Measurements from ENCODE around the gene SUSD1.

Gene SUSD1

GRCh38 chr9:112174965-112175795, at the start of gene SUSD1:
Gene SUSD1 (minus strand): TSS chr9:112175297. CDS start chr9:112175235, 62 bp downstream.
- H3K36me3 ChIP-seq (ENCODE audit: insufficient read depth, low read length) = no peaks in the 10 kb centered on the region
- no peak for TF ChIP-seq POLR2AphosphoS5 (IDR thresholded peaks at IDR 0.05; ENCODE audit: borderline replicate concordance, low read depth, low read length)
- TF ChIP-seq FOXP2 (optimal IDR thresholded peaks at IDR 0.05; ENCODE audit: control extremely low read depth, extremely low read length, insufficient read depth) = no peak
- no peaks in the 10 kb centered on the region for H3K9me3 ChIP-seq (ENCODE audit: low read depth, low read length)
- DNase-seq (ENCODE audit: low read depth, low spot score) = no peak
- H3K4me3 ChIP-seq = peak within 1 kb of the TSS; percentile 86
- H3K9ac ChIP-seq (ENCODE audit: insufficient read length) = peak within 1 kb of the TSS; percentile 79
- H3K27ac ChIP-seq = peak within 1 kb of the TSS; percentile 8; the same call in 1 of the 2 replicates

- no peak for DNase-seq (ENCODE audit: low read depth, low spot score)
- peaks cover 23% of the 10 kb centered on the region for H3K36me3 ChIP-seq (ENCODE audit: insufficient read depth, low read length)
- H3K9me3 ChIP-seq (ENCODE audit: low read depth, low read length) = no peaks in the 10 kb centered on the region
- H3K9ac ChIP-seq (ENCODE audit: insufficient read length) = no peak overlapping the region
- no peak overlapping the region for H3K27ac ChIP-seq
- H3K4me3 ChIP-seq = no peak overlapping the region
- TF ChIP-seq POLR2AphosphoS5 (IDR thresholded peaks at IDR 0.05; ENCODE audit: borderline replicate concordance, low read depth, low read length) (no peak), EZH2 (IDR thresholded peaks at IDR 0.05) (no peak)
Measured at GRCh38 chr9:112224401-112225289, 49.5 kb upstream of the SUSD1 start.

GRCh38 chr9:112218908-112219307, 43.8 kb upstream of the SUSD1 start:
- Histone ChIP-seq H3K9ac (ENCODE audit: insufficient read length) (no peak overlapping the region), H3K27ac (no peak overlapping the region), H3K4me3 (no peak overlapping the region), H3K9me3 (ENCODE audit: low read depth, low read length) (no peaks in the 10 kb centered on the region), H3K36me3 (ENCODE audit: insufficient read depth, low read length) (peaks cover 8% of the 10 kb centered on the region; the same call in 1 of the 2 replicates)
- no peak for DNase-seq (ENCODE audit: low read depth, low spot score)
- TF ChIP-seq FOXP2 (optimal IDR thresholded peaks at IDR 0.05; ENCODE audit: control extremely low read depth, extremely low read length, insufficient read depth) (no peak), POLR2AphosphoS5 (IDR thresholded peaks at IDR 0.05; ENCODE audit: borderline replicate concordance, low read depth, low read length) (no peak), EZH2 (IDR thresholded peaks at IDR 0.05) (no peak)

GRCh38 chr9:112212926-112213325, 37.8 kb upstream of the SUSD1 start:
- H3K27ac ChIP-seq = no peak overlapping the region
- no peak for DNase-seq (ENCODE audit: low read depth, low spot score)
- H3K4me3 ChIP-seq = no peak overlapping the region
- H3K9me3 ChIP-seq (ENCODE audit: low read depth, low read length) = 0 out of 2 replicates have a peak, but pooled peaks cover 3% of the 10 kb centered on the region
- no peak overlapping the region for H3K9ac ChIP-seq (ENCODE audit: insufficient read length)
- TF ChIP-seq FOXP2 (optimal IDR thresholded peaks at IDR 0.05; ENCODE audit: control extremely low read depth, extremely low read length, insufficient read depth) (no peak), POLR2AphosphoS5 (IDR thresholded peaks at IDR 0.05; ENCODE audit: borderline replicate concordance, low read depth, low read length) (no peak), EZH2 (IDR thresholded peaks at IDR 0.05) (no peak)
- H3K36me3 ChIP-seq (ENCODE audit: insufficient read depth, low read length) = peaks cover 7% of the 10 kb centered on the region

- H3K27ac ChIP-seq = no peak overlapping the region
- H3K9me3 ChIP-seq (ENCODE audit: low read depth, low read length) = peaks cover 3% of the 10 kb centered on the region; the same call in 1 of the 2 replicates
- no peak overlapping the region for H3K4me3 ChIP-seq
- H3K36me3 ChIP-seq (ENCODE audit: insufficient read depth, low read length) = peaks cover 9% of the 10 kb centered on the region
- TF ChIP-seq EZH2 (IDR thresholded peaks at IDR 0.05) (no peak), POLR2AphosphoS5 (IDR thresholded peaks at IDR 0.05; ENCODE audit: borderline replicate concordance, low read depth, low read length) (no peak), FOXP2 (optimal IDR thresholded peaks at IDR 0.05; ENCODE audit: control extremely low read depth, extremely low read length, insufficient read depth) (no peak)
- H3K9ac ChIP-seq (ENCODE audit: insufficient read length) = no peak overlapping the region
- no peak for DNase-seq (ENCODE audit: low read depth, low spot score)
Measured at GRCh38 chr9:112207451-112207850, 32.4 kb upstream of the SUSD1 start.

- DNase-seq (ENCODE audit: low read depth, low spot score) = no peak
- Histone ChIP-seq H3K4me3 (no peak overlapping the region), H3K36me3 (ENCODE audit: insufficient read depth, low read length) (peaks cover 8% of the 10 kb centered on the region), H3K9me3 (ENCODE audit: low read depth, low read length) (peaks cover 3% of the 10 kb centered on the region; the same call in 1 of the 2 replicates), H3K9ac (ENCODE audit: insufficient read length) (no peak overlapping the region), H3K27ac (no peak overlapping the region)
- no peak for TF ChIP-seq FOXP2 (optimal IDR thresholded peaks at IDR 0.05; ENCODE audit: control extremely low read depth, extremely low read length, insufficient read depth)
- no peak for TF ChIP-seq POLR2AphosphoS5 (IDR thresholded peaks at IDR 0.05; ENCODE audit: borderline replicate concordance, low read depth, low read length)
- no peak for TF ChIP-seq EZH2 (IDR thresholded peaks at IDR 0.05)
Measured at GRCh38 chr9:112203536-112203935, 28.4 kb upstream of the SUSD1 start.

- Histone ChIP-seq H3K4me3 (no peak overlapping the region), H3K27ac (no peak overlapping the region), H3K9me3 (ENCODE audit: low read depth, low read length) (no peaks in the 10 kb centered on the region; the same call in 1 of the 2 replicates), H3K36me3 (ENCODE audit: insufficient read depth, low read length) (no peaks in the 10 kb centered on the region), H3K9ac (ENCODE audit: insufficient read length) (no peak overlapping the region)
- no peak for TF ChIP-seq POLR2AphosphoS5 (IDR thresholded peaks at IDR 0.05; ENCODE audit: borderline replicate concordance, low read depth, low read length)
- DNase-seq (ENCODE audit: low read depth, low spot score) = no peak
Measured at GRCh38 chr9:112200711-112201110, 25.6 kb upstream of the SUSD1 start.

GRCh38 chr9:112198646-112199045, 23.5 kb upstream of the SUSD1 start:
- TF ChIP-seq FOXP2 (optimal IDR thresholded peaks at IDR 0.05; ENCODE audit: control extremely low read depth, extremely low read length, insufficient read depth) = no peak
- TF ChIP-seq POLR2AphosphoS5 (IDR thresholded peaks at IDR 0.05; ENCODE audit: borderline replicate concordance, low read depth, low read length) = no peak
- TF ChIP-seq EZH2 (IDR thresholded peaks at IDR 0.05) = no peak
- Histone ChIP-seq H3K9me3 (ENCODE audit: low read depth, low read length) (no peaks in the 10 kb centered on the region), H3K27ac (no peak overlapping the region), H3K4me3 (no peak overlapping the region), H3K9ac (ENCODE audit: insufficient read length) (no peak overlapping the region), H3K36me3 (ENCODE audit: insufficient read depth, low read length) (no peaks in the 10 kb centered on the region)
- no peak for DNase-seq (ENCODE audit: low read depth, low spot score)
